Stimulated activated CD8-positive, alpha-beta memory T cell treated with anti-CD3 and anti-CD28 coated beads, Interleukin-12 subunit alpha, Interleukin-12 subunit beta, amount 100 ng/mL, for 24 hours (primary cell): ENCODE data around the gene MLLT10.

Source experiments
- DNase-seq: peaks from one replicate; pipeline ENCODE4 v3.0.0-alpha.2; 2020; ENCODE audit errors: extremely low read depth

The MLLT10 gene

GRCh38 chr10:21501091-21501490, 32.9 kb upstream of the MLLT10 start:
- DNase-seq = no peak

GRCh38 chr10:21501731-21502347, 32.2 kb upstream of the MLLT10 start:
- no peak for DNase-seq

GRCh38 chr10:21502348-21502740, 31.7 kb upstream of the MLLT10 start:
- no peak for DNase-seq

- DNase-seq = no peak
These were observed 30.5 kb upstream of the MLLT10 start for GRCh38 chr10:21503542-21503941.

- DNase-seq = no peak
These were observed 28.2 kb upstream of the MLLT10 start for GRCh38 chr10:21505711-21506278.

- DNase-seq = no peak
These were observed 27.7 kb upstream of the MLLT10 start for GRCh38 chr10:21506351-21506750.

- no peak for DNase-seq
These were observed 26.9 kb upstream of the MLLT10 start for GRCh38 chr10:21507150-21507549.

DNA sequence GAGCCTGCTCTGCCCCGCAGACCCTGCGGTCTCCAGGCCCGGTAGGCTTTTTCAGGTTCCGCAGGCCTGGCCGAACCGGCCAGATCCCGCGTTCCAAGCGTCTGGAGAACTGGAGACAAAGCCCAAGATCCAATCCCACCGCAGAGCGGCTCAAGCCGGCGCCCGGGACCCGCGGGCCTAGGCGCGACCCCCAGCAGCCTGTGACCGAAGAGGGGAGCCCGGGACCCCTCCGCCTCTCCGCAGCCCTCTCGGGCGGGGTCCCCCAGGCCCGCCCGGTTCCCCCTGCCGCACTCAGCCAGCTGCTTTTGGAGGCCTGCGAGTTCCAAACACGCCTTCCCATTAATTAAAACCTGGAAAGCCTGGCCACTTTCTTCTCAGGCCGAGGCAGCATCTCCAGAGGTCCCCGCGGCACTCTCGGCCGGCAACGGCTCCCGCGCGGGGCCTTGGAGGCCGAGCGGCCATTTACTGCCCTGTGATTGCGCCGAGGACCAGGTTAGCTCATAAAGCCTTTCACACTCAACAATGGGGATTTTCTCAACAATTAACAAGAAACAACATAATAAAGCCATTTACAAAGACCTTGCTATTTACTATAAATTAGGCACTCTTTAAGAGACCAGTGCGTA, 25.2 kb upstream of the MLLT10 start:
- no peak for DNase-seq

GRCh38 chr10:21509341-21510240, 24.4 kb upstream of the MLLT10 start:
- no peak for DNase-seq

DNA sequence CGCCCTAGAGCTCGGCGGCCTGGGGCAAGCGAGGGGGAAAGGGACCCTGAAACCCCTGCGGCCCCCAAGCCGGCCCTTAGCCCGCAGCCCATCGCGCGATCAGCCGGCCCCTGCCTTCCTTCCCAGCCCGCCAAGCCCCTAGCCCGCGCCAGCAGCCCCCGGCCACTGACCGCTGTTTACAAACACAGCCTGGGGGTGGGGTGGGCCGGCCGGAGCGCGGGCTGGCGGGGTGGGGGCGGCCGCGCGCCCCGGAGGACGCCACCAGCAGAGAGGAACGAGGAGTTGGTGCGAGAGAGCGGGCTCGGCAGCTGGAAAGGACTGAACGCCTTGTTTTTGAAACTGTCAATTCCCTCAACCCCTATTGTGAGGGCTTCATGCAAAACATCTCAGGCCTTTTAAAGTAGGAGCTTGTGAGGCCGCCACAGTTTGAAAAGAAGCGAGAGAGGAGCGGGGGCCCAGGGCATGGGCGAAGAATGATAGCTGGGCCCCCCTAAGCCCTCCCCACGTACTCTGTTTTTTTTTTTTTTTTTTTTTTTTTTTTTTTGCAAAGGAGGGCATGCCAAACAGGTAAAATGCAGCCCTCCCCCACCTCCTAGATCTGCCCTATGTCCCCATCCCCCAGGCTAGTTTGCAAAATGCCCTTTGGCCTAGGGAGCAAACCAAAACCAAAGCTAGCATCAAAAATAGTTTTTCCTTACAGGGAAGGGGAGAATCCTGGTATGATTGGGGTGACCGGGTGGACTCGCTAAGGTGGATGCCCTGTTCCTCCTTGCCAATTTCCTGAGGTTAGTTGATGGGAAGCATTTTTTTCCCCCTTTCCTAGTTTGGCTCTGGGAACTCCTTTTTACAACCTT, 23.6 kb upstream of the MLLT10 start:
- no peak for DNase-seq

DNA sequence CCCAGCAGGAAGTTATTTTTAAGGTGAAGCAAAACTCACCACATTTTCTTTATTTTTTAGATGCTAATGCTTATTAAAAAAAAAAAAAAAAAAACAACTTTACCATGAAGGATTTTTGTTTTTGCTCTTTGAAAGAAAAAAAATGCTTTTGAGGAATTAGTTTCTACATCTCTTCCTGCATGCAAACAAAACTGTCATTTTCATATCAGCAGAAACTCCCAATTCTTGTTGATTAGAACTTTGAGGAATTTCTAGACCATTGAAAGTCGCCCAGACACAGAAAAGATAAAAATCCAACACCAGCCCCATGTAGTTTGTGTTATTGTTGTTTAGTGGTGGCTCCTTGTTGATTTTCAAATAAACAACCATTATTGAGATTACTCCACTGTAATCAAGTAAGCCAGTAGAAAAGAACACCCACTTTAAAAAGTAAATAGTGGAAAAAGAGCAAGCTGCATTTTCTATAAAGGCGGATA, 22.9 kb upstream of the MLLT10 start:
- no peak for DNase-seq

- no peak for DNase-seq
These were observed 22.0 kb upstream of the MLLT10 start for GRCh38 chr10:21511946-21512572.

DNA sequence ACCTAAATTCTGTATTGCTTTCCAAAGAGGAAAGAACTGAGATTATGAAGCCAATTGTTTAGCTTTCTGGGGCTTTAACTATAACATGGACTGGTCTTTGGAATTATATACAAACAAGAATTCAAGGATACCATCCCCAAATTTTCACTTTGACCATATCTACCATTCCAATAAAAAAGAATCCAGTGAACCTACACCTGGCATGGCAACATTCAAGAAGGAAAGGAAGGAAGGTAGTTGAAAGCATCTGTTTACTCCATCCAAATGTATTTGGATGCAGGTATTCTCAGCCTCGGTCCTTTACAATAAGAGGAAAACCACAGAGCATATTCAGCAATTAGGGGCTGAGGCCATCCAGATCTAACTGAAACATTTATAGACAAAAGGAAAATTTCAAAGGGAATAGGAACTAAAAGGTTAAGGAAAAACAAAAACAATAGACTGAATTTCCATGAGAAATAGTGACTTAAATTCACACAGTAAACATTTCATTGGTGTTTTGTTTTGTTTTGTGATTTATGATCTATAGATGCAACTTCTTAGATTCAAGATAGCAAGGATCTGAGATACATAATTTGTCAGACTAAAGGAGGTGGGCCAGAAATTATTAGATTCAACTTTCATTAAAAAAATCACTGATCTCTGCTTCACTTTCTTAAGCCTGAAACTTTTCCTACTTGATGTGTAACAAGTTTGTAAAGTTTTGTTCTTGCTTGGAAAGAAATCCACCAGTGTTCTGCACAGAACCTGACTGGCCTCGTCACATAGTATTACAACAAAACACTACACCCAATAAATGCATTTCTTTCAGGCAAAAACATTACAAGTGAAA, 21.2 kb upstream of the MLLT10 start:
- no peak for DNase-seq

- DNase-seq = no peak
These were observed 20.6 kb upstream of the MLLT10 start for GRCh38 chr10:21513405-21513788.

DNA sequence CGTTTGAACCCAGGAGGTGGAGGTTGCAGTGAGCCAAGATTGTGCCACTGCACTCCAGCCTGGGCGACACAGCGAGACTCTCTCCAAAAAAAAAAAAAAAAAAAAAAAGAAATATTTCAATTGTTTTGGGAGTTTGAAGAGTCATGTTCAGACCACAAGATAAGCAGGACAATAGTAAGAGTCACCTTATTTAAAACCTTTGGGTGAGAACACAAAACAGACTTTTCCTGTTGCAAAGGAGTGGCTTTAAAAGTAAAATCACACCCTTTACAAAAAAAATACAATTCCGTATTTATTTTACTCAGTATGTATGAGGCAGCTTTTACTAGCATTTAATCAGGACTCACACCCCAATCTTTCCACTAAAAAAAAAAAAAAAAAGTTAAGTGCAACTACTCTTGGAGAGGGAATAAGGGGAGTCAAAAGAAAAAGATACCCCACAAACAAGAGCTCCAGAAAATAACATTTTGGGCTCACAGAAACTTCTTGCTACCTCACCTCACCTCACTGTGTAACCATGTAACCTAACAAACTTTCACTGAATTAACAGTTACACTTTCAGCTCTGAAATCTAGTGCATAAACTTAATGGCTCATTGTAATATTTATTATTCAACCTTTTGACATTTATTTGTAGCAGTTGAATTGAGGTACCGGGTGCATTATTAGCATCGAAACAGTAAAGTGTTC, 19.8 kb upstream of the MLLT10 start:
- no peak for DNase-seq

DNA sequence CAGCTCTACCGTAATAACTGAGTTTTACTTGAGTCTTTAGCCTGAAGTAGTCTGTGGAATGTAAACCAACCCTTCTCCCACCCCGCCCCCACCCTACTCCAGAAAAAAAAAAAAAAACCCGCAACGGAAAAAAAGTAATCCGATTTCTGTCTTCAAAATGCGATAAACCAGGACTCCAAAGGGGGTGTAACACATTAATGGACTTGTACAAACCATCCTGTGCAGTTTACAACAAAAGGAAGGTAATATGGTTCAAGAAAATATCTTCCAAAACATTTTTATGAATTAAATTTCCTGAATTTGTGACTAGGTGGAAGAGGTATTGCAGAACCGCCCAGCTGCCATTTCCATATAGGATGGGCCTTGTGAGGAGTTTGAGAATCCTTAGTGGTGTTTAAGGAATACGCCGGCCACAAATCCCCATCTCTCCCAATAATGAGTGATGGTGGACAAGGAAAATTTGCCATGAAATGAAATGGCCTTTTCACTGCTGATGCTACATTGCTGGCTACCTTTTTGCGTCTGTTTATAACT, 19.1 kb upstream of the MLLT10 start:
- no peak for DNase-seq

GRCh38 chr10:21515361-21516241, 18.4 kb upstream of the MLLT10 start:
- DNase-seq = no peak
